Measurements from ENCODE around the gene CEP164. TPM values are rescaled to one million over a fixed set of nuclear protein-coding genes. Genes with fewer than 3 reads are reported as not detected.

The CEP164 gene
- total RNA-seq, 1 experiment from 2014 or later = 47.4 TPM

- CTCF ChIA-PET = interaction anchor here (0.6 to 10.0 kb wide), 21 partner anchors 8 to 626 kb away, joined by 3 to 173 read pairs (median 5); partner anchors contain the start of gene FXYD2
- BruUV-seq (replicated peaks) = no TSS peak
- no peaks in the 10 kb centered on the region for H3K36me3 Mint-ChIP-seq (ENCODE audit: insufficient read depth, unreplicated experiment)
- POLR2A ChIA-PET = interaction anchor here (0.6 kb wide), 1 partner anchor 598 kb away, joined by 4 read pairs; no protein-coding TSS in a partner anchor
- no peak overlapping the region for H3K27ac Mint-ChIP-seq (ENCODE audit: low read depth, unreplicated experiment)
- H3K4me1 Mint-ChIP-seq (ENCODE audit: insufficient read depth, unreplicated experiment) = no peaks in the 10 kb centered on the region
- no peaks in the 10 kb centered on the region for H3K9me3 Mint-ChIP-seq (ENCODE audit: unreplicated experiment)
- no peak overlapping the region for H3K4me3 Mint-ChIP-seq (ENCODE audit: unreplicated experiment)
- DNase-seq (ENCODE audit: unreplicated experiment) = no peak
- peaks cover 23% of the 10 kb centered on the region for H3K27me3 Mint-ChIP-seq (ENCODE audit: insufficient read depth, unreplicated experiment)
- intact Hi-C loops (cut with micrococcal nuclease) = loop anchor here (2.0 to 10.0 kb wide), 3 partner anchors 187 to 519 kb away; no protein-coding TSS in a partner anchor
- TF ChIP-seq CTCF (IDR thresholded peaks at IDR 0.05; ENCODE audit: unreplicated experiment) = no peak
These were observed 99.8 kb downstream of the CEP164 start for GRCh38 chr11:117427356-117427874.

- no peak for DNase-seq (ENCODE audit: unreplicated experiment)
- intact Hi-C loops (cut with micrococcal nuclease) = loop anchor here (10.0 kb wide), 1 partner anchor 186 kb away; no protein-coding TSS in a partner anchor
- H3K27ac Mint-ChIP-seq (ENCODE audit: low read depth, unreplicated experiment) = no peak overlapping the region
- TF ChIP-seq CTCF (IDR thresholded peaks at IDR 0.05; ENCODE audit: unreplicated experiment) = no peak
- ChIA-PET CTCF (interaction anchor here (0.6 to 10.0 kb wide), 4 partner anchors 167 to 389 kb away, joined by 3 to 173 read pairs (median 33); no protein-coding TSS in a partner anchor), POLR2A (no interaction called here)
- BruUV-seq (replicated peaks) = no TSS peak
- H3K4me1 Mint-ChIP-seq (ENCODE audit: insufficient read depth, unreplicated experiment) = no peaks in the 10 kb centered on the region
- no peaks in the 10 kb centered on the region for H3K9me3 Mint-ChIP-seq (ENCODE audit: unreplicated experiment)
- H3K27me3 Mint-ChIP-seq (ENCODE audit: insufficient read depth, unreplicated experiment) = peaks cover 22% of the 10 kb centered on the region
- no peaks in the 10 kb centered on the region for H3K36me3 Mint-ChIP-seq (ENCODE audit: insufficient read depth, unreplicated experiment)
- H3K4me3 Mint-ChIP-seq (ENCODE audit: unreplicated experiment) = no peak overlapping the region
These were observed 100.7 kb downstream of the CEP164 start for GRCh38 chr11:117428186-117428855.

GRCh38 chr11:117428856-117429229 is 101.2 kb downstream of the CEP164 start:
- no peak overlapping the region for H3K27ac Mint-ChIP-seq (ENCODE audit: low read depth, unreplicated experiment)
- CTCF ChIA-PET = interaction anchor here (0.7 kb wide), 2 partner anchors 16 to 387 kb away, joined by 3 to 4 read pairs; no protein-coding TSS in a partner anchor

More at GRCh38 chr11:117428856-117429229, 101.2 kb downstream of the CEP164 start:
- H3K4me1 Mint-ChIP-seq (ENCODE audit: insufficient read depth, unreplicated experiment) = no peaks in the 10 kb centered on the region
- TF ChIP-seq CTCF (IDR thresholded peaks at IDR 0.05; ENCODE audit: unreplicated experiment) = no peak
- no peak overlapping the region for H3K4me3 Mint-ChIP-seq (ENCODE audit: unreplicated experiment)
- no peaks in the 10 kb centered on the region for H3K9me3 Mint-ChIP-seq (ENCODE audit: unreplicated experiment)
- BruUV-seq (replicated peaks) = no TSS peak
- intact Hi-C loops (cut with micrococcal nuclease) = loop anchor here (10.0 kb wide), 1 partner anchor 186 kb away; no protein-coding TSS in a partner anchor
- POLR2A ChIA-PET = no interaction called here
- H3K27me3 Mint-ChIP-seq (ENCODE audit: insufficient read depth, unreplicated experiment) = peaks cover 22% of the 10 kb centered on the region
- no peaks in the 10 kb centered on the region for H3K36me3 Mint-ChIP-seq (ENCODE audit: insufficient read depth, unreplicated experiment)
- DNase-seq (ENCODE audit: unreplicated experiment) = no peak

All from MCF 10A (cell line).